HL-60 (cell line): ENCODE results near the gene MACROD2.

Source experiments
- DNase-seq, 2 experiments: peaks; one replicate each; pipeline ENCODE4 v3.0.0-alpha.2; 2010 to 2020; ENCODE audit warnings: low read depth in 1 of 2, low spot score in 1 of 2
- H3K27ac ChIP-seq: fragments of 250-450 bp; sonication (Bioruptor Pico); replicated peaks from 2 replicates; pipeline ENCODE4 v1.5.1; 2020; ENCODE audit warnings: mild to moderate bottlenecking, moderate library complexity
- H3K27me3 ChIP-seq: fragments of 250-450 bp; sonication (Bioruptor Pico); 2 replicates; pipeline ENCODE4 v1.5.1; 2021; ENCODE audit warnings: mild to moderate bottlenecking, moderate library complexity; ENCODE audit not compliant: insufficient read depth, poor library complexity, severe bottlenecking
- H3K4me3 ChIP-seq: replicated peaks from 2 replicates; pipeline ENCODE4 v1.5.1; 2011; ENCODE audit warnings: mild to moderate bottlenecking, control low read depth, low read length; ENCODE audit not compliant: insufficient read depth
- GABPA ChIP-seq: IDR thresholded peaks from 2 replicates; pipeline ENCODE4 v1.6.1; 2012; ENCODE audit warnings: low read depth
- POLR2AphosphoS5 ChIP-seq: IDR thresholded peaks from 2 replicates; pipeline ENCODE4 v1.6.1; 2012; ENCODE audit warnings: low read depth
- SPI1 ChIP-seq: IDR thresholded peaks from 2 replicates; pipeline ENCODE4 v1.6.1; 2012; ENCODE audit warnings: low read depth, mild to moderate bottlenecking, borderline replicate concordance
- TF ChIP-seq, protein P1 (sequence below): IDR thresholded peaks from 2 replicates; pipeline ENCODE4 v1.6.1; 2012; ENCODE audit warnings: low read depth; ENCODE audit not compliant: insufficient replicate concordance
- TF ChIP-seq, protein P2 (sequence below): IDR thresholded peaks from one replicate; pipeline ENCODE4 v1.5.1; 2011; ENCODE audit warnings: low read length, control low read depth, inconsistent platforms; ENCODE audit not compliant: insufficient read depth

MACROD2 gene

DNA sequence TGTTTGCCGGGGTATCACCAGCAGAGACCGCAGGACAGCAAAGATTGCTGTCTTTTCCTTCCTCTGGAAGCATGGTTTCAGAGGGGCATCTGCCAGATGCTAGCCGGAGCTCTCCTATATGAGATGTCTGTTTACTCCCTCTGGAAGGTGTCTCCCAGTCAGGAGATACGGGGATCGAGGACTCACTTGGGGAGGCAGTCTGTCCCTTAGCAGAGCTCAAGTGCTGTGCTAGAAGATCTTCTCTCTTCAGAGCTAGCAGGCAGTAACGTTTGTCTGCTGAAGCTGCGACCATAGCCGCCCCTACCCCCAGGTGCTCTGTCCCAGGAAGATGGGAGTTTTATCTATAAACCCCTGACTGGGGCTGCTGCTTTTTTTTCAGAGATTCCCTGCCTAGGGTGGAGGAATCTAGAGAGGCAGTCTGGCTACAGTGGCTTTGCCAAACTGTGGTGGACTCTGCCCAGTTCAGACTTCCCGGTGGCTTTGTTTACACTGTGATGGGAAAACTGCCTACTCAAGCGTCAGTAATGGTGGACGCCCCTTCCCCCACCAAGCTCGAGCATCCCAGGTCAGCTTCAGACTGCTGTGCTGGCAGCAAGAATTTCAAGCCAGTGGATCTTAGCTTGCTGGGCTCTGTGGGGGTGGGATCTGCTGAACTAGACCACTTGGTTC, 475.0 kb downstream of the MACROD2 start:
- Histone ChIP-seq H3K27me3 (no peaks in the 10 kb centered on the region), H3K27ac (no peak overlapping the region), H3K4me3 (no peak overlapping the region)
- no peak for TF ChIP-seq SPI1
- TF ChIP-seq, protein P1, sequence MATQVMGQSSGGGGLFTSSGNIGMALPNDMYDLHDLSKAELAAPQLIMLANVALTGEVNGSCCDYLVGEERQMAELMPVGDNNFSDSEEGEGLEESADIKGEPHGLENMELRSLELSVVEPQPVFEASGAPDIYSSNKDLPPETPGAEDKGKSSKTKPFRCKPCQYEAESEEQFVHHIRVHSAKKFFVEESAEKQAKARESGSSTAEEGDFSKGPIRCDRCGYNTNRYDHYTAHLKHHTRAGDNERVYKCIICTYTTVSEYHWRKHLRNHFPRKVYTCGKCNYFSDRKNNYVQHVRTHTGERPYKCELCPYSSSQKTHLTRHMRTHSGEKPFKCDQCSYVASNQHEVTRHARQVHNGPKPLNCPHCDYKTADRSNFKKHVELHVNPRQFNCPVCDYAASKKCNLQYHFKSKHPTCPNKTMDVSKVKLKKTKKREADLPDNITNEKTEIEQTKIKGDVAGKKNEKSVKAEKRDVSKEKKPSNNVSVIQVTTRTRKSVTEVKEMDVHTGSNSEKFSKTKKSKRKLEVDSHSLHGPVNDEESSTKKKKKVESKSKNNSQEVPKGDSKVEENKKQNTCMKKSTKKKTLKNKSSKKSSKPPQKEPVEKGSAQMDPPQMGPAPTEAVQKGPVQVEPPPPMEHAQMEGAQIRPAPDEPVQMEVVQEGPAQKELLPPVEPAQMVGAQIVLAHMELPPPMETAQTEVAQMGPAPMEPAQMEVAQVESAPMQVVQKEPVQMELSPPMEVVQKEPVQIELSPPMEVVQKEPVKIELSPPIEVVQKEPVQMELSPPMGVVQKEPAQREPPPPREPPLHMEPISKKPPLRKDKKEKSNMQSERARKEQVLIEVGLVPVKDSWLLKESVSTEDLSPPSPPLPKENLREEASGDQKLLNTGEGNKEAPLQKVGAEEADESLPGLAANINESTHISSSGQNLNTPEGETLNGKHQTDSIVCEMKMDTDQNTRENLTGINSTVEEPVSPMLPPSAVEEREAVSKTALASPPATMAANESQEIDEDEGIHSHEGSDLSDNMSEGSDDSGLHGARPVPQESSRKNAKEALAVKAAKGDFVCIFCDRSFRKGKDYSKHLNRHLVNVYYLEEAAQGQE, result no peak
- no peak for TF ChIP-seq GABPA
- TF ChIP-seq POLR2AphosphoS5, result no peak
- TF ChIP-seq, protein P2, sequence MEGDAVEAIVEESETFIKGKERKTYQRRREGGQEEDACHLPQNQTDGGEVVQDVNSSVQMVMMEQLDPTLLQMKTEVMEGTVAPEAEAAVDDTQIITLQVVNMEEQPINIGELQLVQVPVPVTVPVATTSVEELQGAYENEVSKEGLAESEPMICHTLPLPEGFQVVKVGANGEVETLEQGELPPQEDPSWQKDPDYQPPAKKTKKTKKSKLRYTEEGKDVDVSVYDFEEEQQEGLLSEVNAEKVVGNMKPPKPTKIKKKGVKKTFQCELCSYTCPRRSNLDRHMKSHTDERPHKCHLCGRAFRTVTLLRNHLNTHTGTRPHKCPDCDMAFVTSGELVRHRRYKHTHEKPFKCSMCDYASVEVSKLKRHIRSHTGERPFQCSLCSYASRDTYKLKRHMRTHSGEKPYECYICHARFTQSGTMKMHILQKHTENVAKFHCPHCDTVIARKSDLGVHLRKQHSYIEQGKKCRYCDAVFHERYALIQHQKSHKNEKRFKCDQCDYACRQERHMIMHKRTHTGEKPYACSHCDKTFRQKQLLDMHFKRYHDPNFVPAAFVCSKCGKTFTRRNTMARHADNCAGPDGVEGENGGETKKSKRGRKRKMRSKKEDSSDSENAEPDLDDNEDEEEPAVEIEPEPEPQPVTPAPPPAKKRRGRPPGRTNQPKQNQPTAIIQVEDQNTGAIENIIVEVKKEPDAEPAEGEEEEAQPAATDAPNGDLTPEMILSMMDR, result no peak
- DNase-seq, result no peak

DNA sequence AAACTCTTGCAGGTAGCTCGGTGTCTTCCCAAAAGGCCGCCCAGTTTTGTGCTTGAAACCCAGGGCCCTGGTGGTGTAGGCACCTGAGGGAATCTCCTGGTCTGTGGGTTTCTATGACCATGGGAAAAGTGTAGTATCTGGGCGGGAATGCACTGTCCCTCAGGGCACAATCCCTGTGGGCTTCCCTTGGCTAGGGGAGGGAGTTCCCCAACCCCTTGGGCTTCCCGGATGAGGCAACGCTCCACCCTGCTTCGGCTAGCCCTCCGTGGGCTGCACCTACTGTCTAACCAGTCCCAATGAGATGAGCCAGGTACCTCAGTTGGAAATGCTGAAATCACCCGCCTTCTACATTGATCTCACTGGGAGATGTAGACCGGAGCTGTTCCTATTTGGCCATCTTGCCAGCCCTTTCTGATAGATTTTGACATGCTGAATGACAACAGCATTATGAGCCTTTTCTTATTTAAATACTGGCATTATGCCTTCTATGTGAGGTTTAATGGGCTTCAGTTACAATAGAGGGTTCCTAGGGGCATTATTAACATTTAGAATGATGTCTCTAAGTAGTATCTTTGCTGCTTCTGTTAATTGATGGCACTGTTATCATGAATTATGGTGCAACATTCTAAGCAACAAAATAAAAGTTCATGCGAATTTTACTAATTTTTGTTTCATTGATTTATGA, 475.8 kb downstream of the MACROD2 start:
- no peak overlapping the region for H3K27ac ChIP-seq
- H3K27me3 ChIP-seq, result no peaks in the 10 kb centered on the region
- no peak for TF ChIP-seq POLR2AphosphoS5
- TF ChIP-seq, protein P2, result no peak
- TF ChIP-seq, protein P1, result no peak
- no peak for TF ChIP-seq GABPA
- no peak for TF ChIP-seq SPI1
- no peak for DNase-seq
- no peak overlapping the region for H3K4me3 ChIP-seq

DNA sequence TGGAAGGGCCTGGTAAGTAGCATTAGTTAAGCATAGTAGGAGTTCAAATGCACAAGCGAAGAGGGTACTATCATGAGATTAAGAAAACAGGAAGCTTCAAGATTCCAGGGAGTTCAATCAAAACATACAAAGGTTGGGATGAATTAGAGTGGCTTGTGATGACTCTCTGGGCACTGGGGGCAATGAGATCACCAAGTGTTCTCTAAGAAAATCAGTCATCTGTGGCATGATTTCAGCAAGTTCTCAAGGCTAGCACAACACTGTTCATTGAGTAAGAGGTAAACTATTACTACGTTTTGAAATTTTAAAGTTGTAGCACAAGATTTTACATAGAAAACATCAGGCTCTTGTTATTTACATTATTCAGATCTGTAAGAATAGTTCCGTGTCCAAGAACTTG, 481.8 kb downstream of the MACROD2 start:
- TF ChIP-seq POLR2AphosphoS5, result no peak
- TF ChIP-seq GABPA, result no peak
- no peak for TF ChIP-seq SPI1
- TF ChIP-seq, protein P1, result no peak
- TF ChIP-seq, protein P2, result no peak
- no peak overlapping the region for H3K4me3 ChIP-seq
- no peak for DNase-seq
- H3K27ac ChIP-seq, result no peak overlapping the region
- no peaks in the 10 kb centered on the region for H3K27me3 ChIP-seq
